ENCODE data around the gene SCTR.

SCTR gene

DNA sequence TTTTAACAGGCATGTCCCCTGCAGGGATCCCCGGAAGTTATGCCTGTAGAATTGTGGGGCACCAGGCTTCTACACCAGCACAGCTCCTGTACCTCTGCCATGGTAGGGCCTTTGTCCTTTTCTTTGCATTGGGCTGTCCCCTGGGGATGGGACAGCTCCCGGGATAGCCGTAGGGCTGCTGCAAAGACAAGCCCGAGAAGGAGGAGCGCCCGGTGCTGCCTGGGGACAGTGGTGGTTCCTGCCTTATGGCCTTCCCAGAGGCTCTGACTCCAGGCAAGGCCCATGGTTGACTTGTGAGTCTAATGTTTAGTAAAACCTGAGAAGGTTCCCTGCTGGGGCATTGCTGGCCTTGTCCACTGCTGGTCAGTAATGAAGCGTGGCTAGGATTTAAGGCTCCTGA, 61.7 kb downstream of the SCTR start:
- DNase-seq: no peak
- Histone ChIP-seq H4K8ac (ENCODE audit: low read depth, low read length) (no peak overlapping the region), H3K4me1 (ENCODE audit: control insufficient read depth, low read depth, low read length) (no peaks in the 10 kb centered on the region), H3K27me3 (ENCODE audit: insufficient read depth, low read length, poor library complexity) (no peaks in the 10 kb centered on the region), H2BK120ac (ENCODE audit: low read depth, low read length) (no peak overlapping the region), H3K27ac (ENCODE audit: low read depth, low read length) (no peak overlapping the region), H3K36me3 (ENCODE audit: control insufficient read depth, insufficient read depth, low read length) (no peaks in the 10 kb centered on the region), H3K4me3 (ENCODE audit: low read length) (no peak overlapping the region), H2BK5ac (ENCODE audit: low read length) (no peak overlapping the region), H2AK5ac (ENCODE audit: low read length) (no peak overlapping the region), H3K4ac (ENCODE audit: low read depth, low read length) (no peak overlapping the region), H3K18ac (ENCODE audit: low read length) (no peak overlapping the region), H3K4me2 (ENCODE audit: low read length) (no peak overlapping the region), H3K79me2 (ENCODE audit: control insufficient read depth, insufficient read depth, low read length) (no peaks in the 10 kb centered on the region), H3K79me1 (ENCODE audit: low read length) (no peaks in the 10 kb centered on the region), H3K9ac (ENCODE audit: low read length) (no peak overlapping the region), H2BK15ac (replicated peaks; ENCODE audit: low read depth) (no peak overlapping the region), H4K5ac (ENCODE audit: low read length) (no peak overlapping the region), H3K23ac (ENCODE audit: low read length) (no peak overlapping the region), H3K56ac (ENCODE audit: low read length) (no peak overlapping the region)
- no CpG with 5 or more reads among the region's 7 CpGs for WGBS (ENCODE audit: extremely low coverage, insufficient coverage, low lambda C conversion rate)

DNA sequence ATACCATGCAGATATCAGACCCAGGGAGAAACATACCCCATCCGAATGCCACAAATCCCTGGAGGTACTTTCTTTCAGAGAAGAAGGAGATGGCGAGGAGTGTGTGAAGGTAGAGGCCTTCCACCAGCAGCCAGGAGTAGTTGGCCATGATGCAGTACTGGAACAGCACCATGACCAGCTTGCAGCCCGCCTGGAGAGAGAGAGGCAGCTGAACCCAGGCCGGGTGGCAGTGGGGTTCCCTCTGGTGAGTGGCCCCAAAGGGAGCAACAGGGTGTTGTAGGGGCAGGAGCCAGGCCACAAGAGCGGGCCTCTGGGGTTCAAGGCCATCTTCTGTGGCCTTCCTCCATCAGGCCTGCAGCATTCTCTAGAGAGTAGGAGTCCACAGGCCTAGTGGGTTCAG, 62.5 kb downstream of the SCTR start:
- H3K4me1 ChIP-seq (ENCODE audit: control insufficient read depth, low read depth, low read length): no peaks in the 10 kb centered on the region
- WGBS (ENCODE audit: extremely low coverage, insufficient coverage, low lambda C conversion rate): no CpG with 5 or more reads among the region's 5 CpGs

GRCh38 chr2:119460076-119460475, 64.2 kb downstream of the SCTR start:
- DNase-seq: no peak
- Histone ChIP-seq H4K8ac (ENCODE audit: low read depth, low read length) (no peak overlapping the region), H3K4me1 (ENCODE audit: control insufficient read depth, low read depth, low read length) (no peaks in the 10 kb centered on the region), H2BK5ac (ENCODE audit: low read length) (no peak overlapping the region), H3K18ac (ENCODE audit: low read length) (no peak overlapping the region), H3K79me2 (ENCODE audit: control insufficient read depth, insufficient read depth, low read length) (no peaks in the 10 kb centered on the region), H3K79me1 (ENCODE audit: low read length) (no peaks in the 10 kb centered on the region), H3K27ac (ENCODE audit: low read depth, low read length) (no peak overlapping the region), H2BK120ac (ENCODE audit: low read depth, low read length) (no peak overlapping the region), H3K27me3 (ENCODE audit: insufficient read depth, low read length, poor library complexity) (no peaks in the 10 kb centered on the region), H2AK5ac (ENCODE audit: low read length) (no peak overlapping the region), H3K56ac (ENCODE audit: low read length) (no peak overlapping the region), H3K36me3 (ENCODE audit: control insufficient read depth, insufficient read depth, low read length) (no peaks in the 10 kb centered on the region), H3K4me3 (ENCODE audit: low read length) (no peak overlapping the region), H2BK15ac (replicated peaks; ENCODE audit: low read depth) (no peak overlapping the region), H3K4me2 (ENCODE audit: low read length) (no peak overlapping the region), H4K5ac (ENCODE audit: low read length) (no peak overlapping the region), H3K4ac (ENCODE audit: low read depth, low read length) (no peak overlapping the region), H3K23ac (ENCODE audit: low read length) (no peak overlapping the region), H3K9ac (ENCODE audit: low read length) (no peak overlapping the region)
- WGBS (ENCODE audit: extremely low coverage, insufficient coverage, low lambda C conversion rate): no CpG with 5 or more reads among the region's 2 CpGs

More for the DNA sequence above, 62.5 kb downstream of the SCTR start:
- no peak overlapping the region for H3K56ac ChIP-seq (ENCODE audit: low read length)
- H3K4me2 ChIP-seq (ENCODE audit: low read length): no peak overlapping the region
- no peak overlapping the region for H3K9ac ChIP-seq (ENCODE audit: low read length)
- no peak overlapping the region for H4K5ac ChIP-seq (ENCODE audit: low read length)
- no peak overlapping the region for H3K18ac ChIP-seq (ENCODE audit: low read length)
- H3K27ac ChIP-seq (ENCODE audit: low read depth, low read length): no peak overlapping the region
- H4K8ac ChIP-seq (ENCODE audit: low read depth, low read length): no peak overlapping the region
- no peaks in the 10 kb centered on the region for H3K27me3 ChIP-seq (ENCODE audit: insufficient read depth, low read length, poor library complexity)
- no peak for DNase-seq
- no peak overlapping the region for H3K4me3 ChIP-seq (ENCODE audit: low read length)
- no peak overlapping the region for H3K4ac ChIP-seq (ENCODE audit: low read depth, low read length)
- no peak overlapping the region for H3K23ac ChIP-seq (ENCODE audit: low read length)
- no peak overlapping the region for H2BK120ac ChIP-seq (ENCODE audit: low read depth, low read length)
- no peaks in the 10 kb centered on the region for H3K36me3 ChIP-seq (ENCODE audit: control insufficient read depth, insufficient read depth, low read length)
- no peak overlapping the region for H2AK5ac ChIP-seq (ENCODE audit: low read length)
- H2BK15ac ChIP-seq (replicated peaks; ENCODE audit: low read depth): no peak overlapping the region
- no peak overlapping the region for H2BK5ac ChIP-seq (ENCODE audit: low read length)
- H3K79me1 ChIP-seq (ENCODE audit: low read length): no peaks in the 10 kb centered on the region
- no peaks in the 10 kb centered on the region for H3K79me2 ChIP-seq (ENCODE audit: control insufficient read depth, insufficient read depth, low read length)

DNA sequence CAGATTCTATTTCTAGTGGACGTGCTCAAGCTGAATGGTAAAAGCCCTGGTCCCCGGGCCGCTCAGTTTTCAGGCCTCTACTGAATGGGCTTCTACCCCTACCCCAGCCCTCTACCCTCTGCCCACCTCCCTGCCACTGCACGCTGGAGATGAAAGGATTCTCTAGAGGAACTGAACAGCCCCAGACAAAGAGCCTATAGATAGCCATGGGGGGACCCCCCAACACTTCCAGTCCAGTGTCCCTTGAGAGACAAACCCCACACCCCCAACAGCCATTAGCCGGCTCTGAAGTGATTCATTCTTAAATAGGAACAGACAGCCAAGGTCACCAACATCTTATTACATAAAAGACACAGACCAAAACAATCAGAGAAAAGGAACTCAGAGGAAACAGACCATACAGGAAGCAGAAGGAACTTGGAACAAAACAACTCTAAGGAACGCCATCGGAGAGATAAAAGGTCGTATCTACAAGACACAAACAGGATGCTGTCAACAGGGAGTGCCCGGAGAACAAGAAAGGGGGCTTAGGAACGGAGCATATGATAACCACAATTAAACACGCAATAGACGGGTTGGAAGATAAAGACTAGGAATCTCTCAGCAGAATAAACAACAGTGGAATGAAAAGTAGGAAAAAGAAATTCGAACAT, 69.1 kb downstream of the SCTR start:
- Histone ChIP-seq H2AK5ac (ENCODE audit: low read length) (no peak overlapping the region), H3K18ac (ENCODE audit: low read length) (no peak overlapping the region), H3K9ac (ENCODE audit: low read length) (no peak overlapping the region), H2BK120ac (ENCODE audit: low read depth, low read length) (no peak overlapping the region), H3K56ac (ENCODE audit: low read length) (no peak overlapping the region), H4K8ac (ENCODE audit: low read depth, low read length) (no peak overlapping the region), H3K4me2 (ENCODE audit: low read length) (no peak overlapping the region), H3K27ac (ENCODE audit: low read depth, low read length) (no peak overlapping the region), H3K4me3 (ENCODE audit: low read length) (no peak overlapping the region), H3K79me2 (ENCODE audit: control insufficient read depth, insufficient read depth, low read length) (no peaks in the 10 kb centered on the region), H2BK15ac (replicated peaks; ENCODE audit: low read depth) (no peak overlapping the region), H3K4ac (ENCODE audit: low read depth, low read length) (no peak overlapping the region), H3K23ac (ENCODE audit: low read length) (no peak overlapping the region), H3K27me3 (ENCODE audit: insufficient read depth, low read length, poor library complexity) (no peaks in the 10 kb centered on the region), H3K4me1 (ENCODE audit: control insufficient read depth, low read depth, low read length) (no peaks in the 10 kb centered on the region), H3K79me1 (ENCODE audit: low read length) (no peaks in the 10 kb centered on the region), H4K5ac (ENCODE audit: low read length) (no peak overlapping the region), H2BK5ac (ENCODE audit: low read length) (no peak overlapping the region), H3K36me3 (ENCODE audit: control insufficient read depth, insufficient read depth, low read length) (no peaks in the 10 kb centered on the region)
- no peak for DNase-seq
- WGBS (ENCODE audit: extremely low coverage, insufficient coverage, low lambda C conversion rate): no CpG with 5 or more reads among the region's 13 CpGs

GRCh38 chr2:119453972-119454593, 70.2 kb downstream of the SCTR start:
- no peak overlapping the region for H2BK15ac ChIP-seq (replicated peaks; ENCODE audit: low read depth)
- H2BK120ac ChIP-seq (ENCODE audit: low read depth, low read length): no peak overlapping the region
- H3K79me2 ChIP-seq (ENCODE audit: control insufficient read depth, insufficient read depth, low read length): no peaks in the 10 kb centered on the region
- no peaks in the 10 kb centered on the region for H3K27me3 ChIP-seq (ENCODE audit: insufficient read depth, low read length, poor library complexity)
- no peak overlapping the region for H3K9ac ChIP-seq (ENCODE audit: low read length)
- H3K4me3 ChIP-seq (ENCODE audit: low read length): no peak overlapping the region
- H3K56ac ChIP-seq (ENCODE audit: low read length): no peak overlapping the region
- no peak overlapping the region for H3K27ac ChIP-seq (ENCODE audit: low read depth, low read length)
- H3K4me2 ChIP-seq (ENCODE audit: low read length): no peak overlapping the region
- H2BK5ac ChIP-seq (ENCODE audit: low read length): no peak overlapping the region
- H4K5ac ChIP-seq (ENCODE audit: low read length): no peak overlapping the region
- no peak for DNase-seq
- H3K4ac ChIP-seq (ENCODE audit: low read depth, low read length): no peak overlapping the region
- H3K36me3 ChIP-seq (ENCODE audit: control insufficient read depth, insufficient read depth, low read length): no peaks in the 10 kb centered on the region
- H3K23ac ChIP-seq (ENCODE audit: low read length): no peak overlapping the region
- no peak overlapping the region for H2AK5ac ChIP-seq (ENCODE audit: low read length)
- no peak overlapping the region for H3K18ac ChIP-seq (ENCODE audit: low read length)
- no peaks in the 10 kb centered on the region for H3K79me1 ChIP-seq (ENCODE audit: low read length)
- no peak overlapping the region for H4K8ac ChIP-seq (ENCODE audit: low read depth, low read length)
- H3K4me1 ChIP-seq (ENCODE audit: control insufficient read depth, low read depth, low read length): no peaks in the 10 kb centered on the region
- no CpG with 5 or more reads among the region's 12 CpGs for WGBS (ENCODE audit: extremely low coverage, insufficient coverage, low lambda C conversion rate)

All from mesendoderm (in vitro differentiated cells).